Measurements from ENCODE around the gene CCNB2.

The CCNB2 gene

GRCh38 chr15:59169251-59169708, 64.3 kb downstream of the CCNB2 start:
- peak; percentile 61 for DNase-seq

- DNase-seq: peak; percentile 29
Observed at GRCh38 chr15:59170295-59171066, 65.5 kb downstream of the CCNB2 start.

GRCh38 chr15:59171067-59171397, 66.1 kb downstream of the CCNB2 start:
- DNase-seq: no peak

- DNase-seq: no peak
Observed at GRCh38 chr15:59172289-59172901, 67.4 kb downstream of the CCNB2 start.

GRCh38 chr15:59173194-59173593, 68.2 kb downstream of the CCNB2 start:
- DNase-seq: no peak

GRCh38 chr15:59174151-59174834, 69.3 kb downstream of the CCNB2 start:
- no peak for DNase-seq
